Measurements from ENCODE around the gene PDGFA.

DNA sequence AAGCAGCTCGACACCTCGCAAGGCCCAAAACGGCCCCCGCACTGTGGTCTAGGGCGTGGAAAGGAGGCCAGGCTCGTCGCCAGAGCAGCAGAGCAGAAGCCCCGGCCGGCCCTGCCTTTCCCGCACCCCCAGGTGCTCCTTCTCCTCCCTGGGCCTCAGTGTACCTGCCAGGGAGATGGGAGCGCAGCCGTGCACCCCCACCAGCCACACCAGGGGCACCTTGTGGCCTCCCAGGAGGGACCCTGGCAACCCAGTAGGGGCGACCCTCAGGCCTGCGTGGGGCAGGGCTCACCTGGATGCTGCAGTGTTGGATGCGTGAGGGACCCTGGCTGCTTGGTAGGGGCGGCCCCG lies 9.5 kb downstream of the PDGFA start:
- TF ChIP-seq EZH2 (IDR thresholded peaks at IDR 0.05; ENCODE audit: low read depth, unreplicated experiment): no peak
- TF ChIP-seq, protein P1, sequence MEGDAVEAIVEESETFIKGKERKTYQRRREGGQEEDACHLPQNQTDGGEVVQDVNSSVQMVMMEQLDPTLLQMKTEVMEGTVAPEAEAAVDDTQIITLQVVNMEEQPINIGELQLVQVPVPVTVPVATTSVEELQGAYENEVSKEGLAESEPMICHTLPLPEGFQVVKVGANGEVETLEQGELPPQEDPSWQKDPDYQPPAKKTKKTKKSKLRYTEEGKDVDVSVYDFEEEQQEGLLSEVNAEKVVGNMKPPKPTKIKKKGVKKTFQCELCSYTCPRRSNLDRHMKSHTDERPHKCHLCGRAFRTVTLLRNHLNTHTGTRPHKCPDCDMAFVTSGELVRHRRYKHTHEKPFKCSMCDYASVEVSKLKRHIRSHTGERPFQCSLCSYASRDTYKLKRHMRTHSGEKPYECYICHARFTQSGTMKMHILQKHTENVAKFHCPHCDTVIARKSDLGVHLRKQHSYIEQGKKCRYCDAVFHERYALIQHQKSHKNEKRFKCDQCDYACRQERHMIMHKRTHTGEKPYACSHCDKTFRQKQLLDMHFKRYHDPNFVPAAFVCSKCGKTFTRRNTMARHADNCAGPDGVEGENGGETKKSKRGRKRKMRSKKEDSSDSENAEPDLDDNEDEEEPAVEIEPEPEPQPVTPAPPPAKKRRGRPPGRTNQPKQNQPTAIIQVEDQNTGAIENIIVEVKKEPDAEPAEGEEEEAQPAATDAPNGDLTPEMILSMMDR (conservative IDR thresholded peaks at IDR 0.05; ENCODE audit: low read depth in 2 of 2): no peak

All from GM23338 (cell line).